Endothelial cell (in vitro differentiated cells): ENCODE results near the gene EIF4G1. TPM values are rescaled to one million over a fixed set of nuclear protein-coding genes. Genes with fewer than 3 reads are reported as not detected.

ENCODE experiments used
- DNase-seq: peaks from one replicate; pipeline ENCODE4 v3.0.0; 2021; ENCODE audit warnings: low spot score
- H3K27ac Mint-ChIP-seq: one replicate; pipeline ENCODE4 v1.8.0; 2021; ENCODE audit warnings: mixed read lengths, inconsistent platforms; ENCODE audit not compliant: unreplicated experiment
- H3K27me3 Mint-ChIP-seq: one replicate; pipeline ENCODE4 v1.8.0; 2021; ENCODE audit warnings: mild to moderate bottlenecking, moderate library complexity, mixed read lengths, inconsistent platforms; ENCODE audit not compliant: unreplicated experiment
- H3K36me3 Mint-ChIP-seq: one replicate; pipeline ENCODE4 v1.8.0; 2021; ENCODE audit warnings: mild to moderate bottlenecking, low read depth, mixed read lengths, inconsistent platforms; ENCODE audit not compliant: unreplicated experiment
- H3K4me1 Mint-ChIP-seq: one replicate; pipeline ENCODE4 v1.8.0; 2021; ENCODE audit warnings: mild to moderate bottlenecking, mixed read lengths, inconsistent platforms; ENCODE audit not compliant: unreplicated experiment
- H3K4me3 Mint-ChIP-seq: one replicate; pipeline ENCODE4 v1.8.0; 2021; ENCODE audit warnings: mild to moderate bottlenecking, mixed read lengths, inconsistent platforms; ENCODE audit not compliant: unreplicated experiment
- H3K9me3 Mint-ChIP-seq: one replicate; pipeline ENCODE4 v1.8.0; 2021; ENCODE audit warnings: mixed read lengths, inconsistent platforms; ENCODE audit not compliant: unreplicated experiment
- CTCF ChIP-seq: fragments of 200-600 bp; sonication (generic); IDR thresholded peaks from one replicate; pipeline ENCODE4 v1.5.0; 2021; ENCODE audit warnings: antibody characterized with exemption; ENCODE audit not compliant: unreplicated experiment
- total RNA-seq: library from RNA; stranded (reverse); fragmentation: NEBNext Ultra II Directional; extraction: Animal tissue kit (Norgen Biotek cat#: 25700); gene quantifications from one replicate; pipeline ENCODE4 v1.2.1, GENCODE V29; 2021; ENCODE audit not compliant: unreplicated experiment

EIF4G1 gene
- total RNA-seq, 1 donor from 2014 or later: 390 TPM

- no peak for TF ChIP-seq CTCF
- peaks cover 6% of the 10 kb centered on the region for H3K27me3 Mint-ChIP-seq
- H3K4me3 Mint-ChIP-seq: no peak overlapping the region
- H3K36me3 Mint-ChIP-seq: peaks cover 39% of the 10 kb centered on the region
- H3K27ac Mint-ChIP-seq: no peak overlapping the region
- DNase-seq: no peak
- peaks cover 28% of the 10 kb centered on the region for H3K4me1 Mint-ChIP-seq
- no peaks in the 10 kb centered on the region for H3K9me3 Mint-ChIP-seq
These were observed 52.3 kb downstream of the EIF4G1 start for GRCh38 chr3:184366619-184367289.

- no peak for TF ChIP-seq CTCF
- no peak overlapping the region for H3K27ac Mint-ChIP-seq
These were observed 53.7 kb downstream of the EIF4G1 start for GRCh38 chr3:184368116-184368515.

GRCh38 chr3:184368586-184369183 lies 54.3 kb downstream of the EIF4G1 start:
- no peaks in the 10 kb centered on the region for H3K9me3 Mint-ChIP-seq
- H3K27me3 Mint-ChIP-seq: peaks cover 5% of the 10 kb centered on the region
- no peak overlapping the region for H3K27ac Mint-ChIP-seq
- no peak for DNase-seq
- H3K36me3 Mint-ChIP-seq: peaks cover 39% of the 10 kb centered on the region
- TF ChIP-seq CTCF: no peak
- H3K4me3 Mint-ChIP-seq: peak overlapping the region; percentile 25
- H3K4me1 Mint-ChIP-seq: peaks cover 32% of the 10 kb centered on the region

More at GRCh38 chr3:184368116-184368515, 53.7 kb downstream of the EIF4G1 start:
- Mint-ChIP-seq H3K9me3 (no peaks in the 10 kb centered on the region), H3K27me3 (peaks cover 7% of the 10 kb centered on the region), H3K4me3 (peak overlapping the region; percentile 35), H3K4me1 (peaks cover 36% of the 10 kb centered on the region), H3K36me3 (peaks cover 39% of the 10 kb centered on the region)
- no peak for DNase-seq

GRCh38 chr3:184371570-184372018 lies 57.2 kb downstream of the EIF4G1 start:
- no peak overlapping the region for H3K4me3 Mint-ChIP-seq
- no peaks in the 10 kb centered on the region for H3K9me3 Mint-ChIP-seq
- H3K27ac Mint-ChIP-seq: no peak overlapping the region
- peaks cover 6% of the 10 kb centered on the region for H3K27me3 Mint-ChIP-seq
- DNase-seq: peak; percentile 76
- H3K36me3 Mint-ChIP-seq: peaks cover 25% of the 10 kb centered on the region
- peaks cover 22% of the 10 kb centered on the region for H3K4me1 Mint-ChIP-seq
- TF ChIP-seq CTCF: peak; percentile 77

GRCh38 chr3:184372296-184372821 lies 58.0 kb downstream of the EIF4G1 start:
- peaks cover 19% of the 10 kb centered on the region for H3K36me3 Mint-ChIP-seq
- peaks cover 26% of the 10 kb centered on the region for H3K4me1 Mint-ChIP-seq
- no peak overlapping the region for H3K27ac Mint-ChIP-seq
- no peak for TF ChIP-seq CTCF
- no peak overlapping the region for H3K4me3 Mint-ChIP-seq
- no peaks in the 10 kb centered on the region for H3K9me3 Mint-ChIP-seq
- peaks cover 6% of the 10 kb centered on the region for H3K27me3 Mint-ChIP-seq
- no peak for DNase-seq
